GM18498 (cell line): ENCODE data around the gene THOP1.

Experiments used
- ATAC-seq: cut with Tn5 transposase; IDR thresholded peaks from one replicate; pipeline ENCODE4 v1.9.1; 2021; ENCODE audit warnings: mild to moderate bottlenecking, moderate library complexity; ENCODE audit not compliant: unreplicated experiment

THOP1 gene

DNA sequence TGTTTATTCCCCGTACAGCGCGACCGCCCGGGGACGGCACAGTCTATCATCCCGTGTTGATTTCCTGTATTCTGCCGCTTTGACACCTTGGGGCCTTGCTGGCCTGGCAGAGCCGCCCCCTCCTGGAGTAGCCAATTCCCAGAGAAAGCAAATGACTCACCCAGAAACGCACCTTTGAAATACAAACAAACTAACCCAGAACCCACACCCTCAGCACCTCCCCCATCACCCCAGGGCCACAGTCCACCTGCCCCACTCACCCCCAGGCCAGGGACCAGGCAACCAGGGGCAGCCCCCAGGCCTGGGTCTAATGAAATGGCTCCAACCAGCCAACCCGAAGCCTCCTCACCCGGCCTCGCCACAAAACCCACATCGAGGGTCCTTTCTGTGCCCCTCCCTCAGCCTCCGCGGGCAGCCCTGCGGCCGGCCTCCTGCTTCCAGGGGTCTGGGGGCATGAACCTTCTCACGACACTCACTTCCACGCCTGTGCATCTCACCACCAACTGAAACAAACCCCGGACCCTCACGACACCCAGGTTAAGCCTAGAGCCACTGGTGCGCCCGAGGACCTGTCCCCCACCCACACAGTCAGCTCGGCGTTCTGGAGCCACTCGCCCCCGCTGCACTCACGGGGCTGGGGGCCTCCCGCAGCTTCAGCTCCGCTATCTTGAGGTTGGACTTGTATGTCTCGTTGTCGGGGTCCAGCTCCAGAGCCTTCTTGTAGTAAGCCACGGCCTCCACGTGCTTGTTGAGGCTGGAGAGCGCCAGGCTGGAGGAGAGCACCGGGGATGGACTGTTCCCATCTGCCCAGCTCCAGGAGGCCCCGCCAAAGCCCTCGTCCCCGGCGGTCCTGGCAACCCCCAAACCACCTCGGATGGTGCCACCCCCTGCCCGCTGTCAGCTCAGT, 23.2 kb upstream of the THOP1 start:
- no peak for ATAC-seq

DNA sequence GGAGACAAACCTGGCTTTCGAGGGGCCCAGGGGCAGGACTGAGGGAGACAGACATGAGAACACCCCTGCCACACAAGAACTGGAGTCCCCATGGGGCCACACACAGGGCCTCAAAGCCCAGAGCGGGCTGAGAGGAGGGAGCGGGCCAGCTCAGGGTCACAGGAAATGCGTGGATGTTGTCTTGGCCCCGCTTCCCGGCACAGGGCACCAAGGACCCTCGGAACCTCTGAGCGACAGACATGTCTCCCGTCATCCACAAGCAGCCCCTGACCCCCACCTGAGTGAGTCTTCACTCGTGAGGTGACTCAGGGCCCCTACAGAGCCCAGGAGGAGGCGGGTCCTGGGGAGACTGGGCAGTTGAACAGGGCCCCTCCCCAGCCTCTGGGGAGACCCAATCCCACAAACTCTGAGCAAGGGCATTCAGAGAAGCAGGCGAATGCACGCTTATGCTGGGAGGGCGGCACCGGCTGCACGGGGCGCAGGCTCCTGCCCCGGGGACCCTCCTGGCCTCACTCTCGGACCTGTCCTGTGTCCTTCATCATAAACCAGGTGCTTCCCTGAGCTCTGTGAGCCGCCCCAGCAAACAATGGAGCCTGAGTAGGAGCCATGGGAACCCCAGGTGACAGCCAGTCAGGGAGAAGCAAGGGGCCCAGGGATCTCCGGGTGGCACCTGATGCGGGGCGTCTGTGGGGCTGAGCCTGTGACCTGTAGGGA, 22.4 kb upstream of the THOP1 start:
- no peak for ATAC-seq

DNA sequence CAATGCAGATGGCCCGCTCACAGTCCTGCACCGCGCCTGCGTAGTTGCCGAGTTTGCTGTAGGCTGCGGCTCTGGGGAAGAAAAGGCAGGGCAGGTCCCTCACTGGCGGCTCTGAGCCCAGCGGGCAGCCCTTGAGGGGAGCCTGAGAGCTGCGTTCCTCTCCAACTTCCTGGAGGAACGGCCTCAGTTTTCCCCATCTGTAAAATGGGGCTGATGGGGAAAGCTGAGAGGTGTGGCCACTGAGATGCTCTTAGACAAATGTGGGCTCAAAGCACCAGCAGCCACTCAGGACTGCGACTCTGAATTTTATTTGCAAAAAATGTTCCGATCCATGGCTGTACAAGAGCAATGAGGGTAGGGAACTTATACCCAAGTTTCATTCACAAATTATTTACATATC, 21.6 kb upstream of the THOP1 start:
- no peak for ATAC-seq

DNA sequence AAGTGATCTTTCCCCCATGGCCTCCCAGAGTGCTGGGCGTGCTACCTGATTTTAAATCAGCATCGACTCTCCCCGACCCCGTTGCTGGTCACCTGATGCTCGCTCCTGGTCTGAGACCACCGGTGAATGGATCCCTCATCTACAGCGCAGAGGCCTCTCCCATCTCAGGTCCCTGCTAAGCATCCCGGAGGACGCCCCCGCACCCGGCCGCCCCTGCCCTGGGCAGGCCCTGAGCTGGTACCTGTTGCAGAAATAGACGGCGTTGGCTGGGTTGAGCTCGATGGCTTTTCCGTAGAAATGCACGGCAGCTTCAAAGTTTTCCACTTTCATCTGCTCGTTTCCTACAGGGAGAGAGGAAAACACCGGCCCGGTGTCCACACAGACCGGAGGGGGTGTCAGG, 20.4 kb upstream of the THOP1 start:
- ATAC-seq, result no peak

DNA sequence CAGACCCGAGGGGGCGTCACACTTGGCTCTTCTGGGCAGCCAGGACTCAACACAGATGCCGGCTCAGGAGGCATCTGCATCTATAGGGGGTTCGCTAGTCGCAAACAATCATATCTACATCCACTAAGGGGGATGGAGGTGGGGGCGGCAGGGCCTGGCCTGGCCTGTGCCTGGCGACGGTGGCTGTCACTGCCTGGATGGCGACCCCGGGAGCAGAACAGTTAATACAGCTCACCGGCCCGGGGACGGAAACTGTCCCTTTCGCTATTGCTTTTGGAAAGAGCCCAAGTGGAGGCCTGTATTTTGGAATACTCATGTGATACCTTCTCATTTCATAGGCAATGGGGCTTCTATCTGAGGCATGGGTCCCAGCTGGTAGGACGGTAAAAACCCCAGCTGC, 19.9 kb upstream of the THOP1 start:
- no peak for ATAC-seq

DNA sequence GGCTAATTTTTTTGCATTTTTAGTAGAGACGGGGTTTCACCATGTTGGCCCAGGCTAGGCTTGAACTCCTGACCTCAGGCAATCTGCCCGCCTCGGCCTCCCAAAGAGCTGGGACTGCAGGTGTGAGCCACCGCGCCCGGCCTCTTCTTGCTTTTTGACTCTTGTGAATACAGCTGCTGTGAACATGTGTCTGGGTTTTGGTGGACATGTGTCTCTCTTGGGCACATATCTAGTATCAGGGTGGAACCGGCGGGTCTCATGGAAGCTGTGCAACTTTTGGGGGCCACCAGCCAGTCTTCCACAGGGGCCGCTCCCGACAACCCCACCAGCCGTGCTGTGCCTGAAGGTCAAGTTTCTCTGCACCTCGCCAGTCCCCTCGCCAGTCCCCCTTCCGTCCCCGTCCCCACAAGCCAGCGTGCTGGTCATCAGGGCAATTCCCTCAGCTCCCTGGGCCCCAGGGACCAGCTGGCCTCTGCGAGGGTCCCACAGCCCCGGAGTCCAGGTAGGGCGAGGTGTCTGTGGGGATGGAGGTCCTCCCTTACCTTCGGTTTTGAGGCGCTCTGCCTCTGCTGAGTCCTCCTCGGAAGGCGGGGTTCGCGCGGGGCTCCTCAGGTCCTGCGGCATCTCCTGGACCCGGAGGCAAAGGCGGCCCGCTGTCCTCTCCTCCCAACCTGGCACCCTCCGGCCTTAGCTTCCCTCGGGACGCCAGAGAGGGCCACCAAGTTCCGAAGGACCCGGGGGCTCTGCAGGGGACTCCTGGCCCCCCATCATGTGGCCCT, 18.5 kb upstream of the THOP1 start:
- no peak for ATAC-seq

DNA sequence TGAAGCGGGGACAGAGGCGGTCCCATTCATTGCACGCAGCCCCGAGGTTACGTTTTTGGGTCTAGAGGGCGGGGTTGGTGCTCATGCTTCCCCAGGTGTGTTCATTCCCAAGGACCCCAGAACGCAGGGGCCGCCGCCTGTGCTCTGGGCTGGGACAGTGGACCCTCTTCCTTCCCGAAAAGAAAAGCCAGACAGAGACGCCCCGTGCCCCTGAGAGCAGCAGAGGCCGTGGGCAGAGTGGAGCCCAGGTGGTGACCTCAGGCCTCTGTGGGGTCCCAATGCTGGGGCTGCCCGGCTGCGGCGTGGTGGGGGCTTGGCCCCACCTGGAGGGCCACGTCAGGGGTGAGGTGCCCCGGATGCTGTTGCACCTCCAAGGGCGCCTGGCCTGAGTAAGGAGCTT, 17.6 kb upstream of the THOP1 start:
- ATAC-seq, result no peak

DNA sequence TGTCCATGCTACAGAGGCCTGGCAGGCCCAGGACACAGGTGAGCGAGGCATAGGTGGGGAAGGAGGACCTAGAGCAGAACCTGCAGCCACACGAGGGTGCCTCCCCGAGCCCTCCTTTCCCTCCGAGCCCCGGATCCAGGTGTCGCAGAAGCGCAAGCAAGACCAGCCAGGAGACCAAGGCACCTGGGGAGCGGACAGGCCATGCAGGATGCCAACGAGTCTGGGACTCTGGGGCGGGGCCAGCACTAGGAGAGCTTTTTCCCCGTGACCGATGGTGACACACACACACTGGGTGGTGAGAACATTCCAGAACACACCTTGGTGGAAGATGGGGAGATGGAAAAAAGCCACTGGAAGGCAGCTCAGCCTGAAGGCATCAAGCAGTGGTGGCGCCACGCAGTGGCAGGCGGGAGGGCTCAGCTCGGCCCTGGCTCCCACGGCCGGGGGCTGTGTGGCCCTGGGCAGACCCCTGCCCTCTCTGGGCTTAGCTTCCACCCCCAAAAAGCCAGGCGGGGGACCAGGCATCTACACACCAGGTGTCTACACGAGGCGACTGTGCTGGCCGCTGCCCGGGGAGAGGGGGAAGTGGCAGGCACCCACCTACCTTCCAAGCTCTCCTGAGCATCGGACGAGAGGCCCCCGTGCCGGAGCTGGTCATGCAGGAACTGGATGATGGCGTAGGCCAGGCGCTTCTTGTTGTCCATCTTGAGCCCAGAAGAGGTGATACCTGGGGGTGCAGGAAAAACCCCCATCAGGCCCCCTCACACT, 16.8 kb upstream of the THOP1 start:
- no peak for ATAC-seq

DNA sequence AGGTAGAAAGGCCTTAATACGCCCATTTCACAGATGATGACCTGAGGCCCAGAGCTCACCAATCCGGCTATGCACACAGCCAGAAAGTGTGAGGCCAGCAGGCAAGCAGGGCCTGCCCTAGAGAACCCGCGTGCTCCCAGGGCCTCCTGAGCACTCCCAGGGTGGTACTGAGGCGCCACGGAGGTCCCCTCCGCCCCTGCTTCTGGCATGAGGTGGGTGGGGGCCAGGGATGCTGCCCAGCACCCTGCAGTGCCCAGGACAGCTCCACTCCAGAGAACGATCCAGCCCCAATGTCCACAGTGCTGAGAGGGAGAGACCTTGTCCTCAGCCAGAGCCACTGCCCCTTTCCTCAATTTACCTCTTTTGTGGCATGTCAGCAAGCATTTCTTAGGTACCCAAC, 16.1 kb upstream of the THOP1 start:
- ATAC-seq, result no peak

DNA sequence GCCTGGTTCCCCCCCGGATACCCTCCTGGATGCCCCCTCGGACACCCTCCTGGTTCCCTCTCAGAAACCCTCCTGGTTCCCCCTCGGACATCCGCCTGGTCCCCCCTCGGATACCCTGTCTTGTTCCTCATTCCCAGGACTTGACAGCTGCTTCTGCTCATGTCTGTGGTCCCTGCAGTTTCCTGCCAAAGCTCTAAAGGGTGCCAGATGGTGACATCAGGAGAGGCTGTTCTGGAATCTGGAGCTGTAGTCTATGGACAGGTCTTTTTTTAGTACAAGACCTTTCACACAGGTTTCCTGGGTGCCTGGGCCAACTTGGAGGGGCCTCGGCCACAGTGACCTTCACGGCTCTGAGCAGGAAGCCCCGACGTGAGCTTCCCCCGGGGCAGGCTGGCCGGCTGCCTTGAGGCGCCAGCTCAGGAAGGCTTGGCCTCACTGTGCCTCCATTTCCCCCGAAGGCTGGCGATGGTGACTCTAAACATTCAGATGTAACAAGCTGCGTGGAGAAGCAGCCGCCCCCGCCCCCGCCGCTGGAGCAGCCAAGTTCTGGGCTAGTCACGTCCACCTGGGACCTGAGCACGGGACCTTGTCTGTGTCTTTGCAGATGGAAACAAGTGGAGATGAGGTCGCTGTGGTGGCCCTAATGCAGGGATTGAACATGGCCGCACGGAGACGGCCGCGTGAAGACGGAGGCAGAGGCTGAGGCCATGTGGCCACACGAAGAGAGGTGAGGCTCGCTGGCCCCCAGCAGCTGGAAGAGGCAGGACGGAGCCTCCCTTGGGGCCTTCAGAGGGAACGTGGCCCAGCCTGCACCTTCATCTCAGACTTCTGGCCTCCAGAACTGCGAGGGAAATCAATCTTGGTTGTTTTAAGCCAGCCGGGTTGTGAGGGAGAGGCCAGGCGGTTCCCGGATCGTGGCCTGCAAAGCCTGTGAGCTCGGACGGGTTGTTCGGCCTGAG, 15.0 kb upstream of the THOP1 start:
- no peak for ATAC-seq

DNA sequence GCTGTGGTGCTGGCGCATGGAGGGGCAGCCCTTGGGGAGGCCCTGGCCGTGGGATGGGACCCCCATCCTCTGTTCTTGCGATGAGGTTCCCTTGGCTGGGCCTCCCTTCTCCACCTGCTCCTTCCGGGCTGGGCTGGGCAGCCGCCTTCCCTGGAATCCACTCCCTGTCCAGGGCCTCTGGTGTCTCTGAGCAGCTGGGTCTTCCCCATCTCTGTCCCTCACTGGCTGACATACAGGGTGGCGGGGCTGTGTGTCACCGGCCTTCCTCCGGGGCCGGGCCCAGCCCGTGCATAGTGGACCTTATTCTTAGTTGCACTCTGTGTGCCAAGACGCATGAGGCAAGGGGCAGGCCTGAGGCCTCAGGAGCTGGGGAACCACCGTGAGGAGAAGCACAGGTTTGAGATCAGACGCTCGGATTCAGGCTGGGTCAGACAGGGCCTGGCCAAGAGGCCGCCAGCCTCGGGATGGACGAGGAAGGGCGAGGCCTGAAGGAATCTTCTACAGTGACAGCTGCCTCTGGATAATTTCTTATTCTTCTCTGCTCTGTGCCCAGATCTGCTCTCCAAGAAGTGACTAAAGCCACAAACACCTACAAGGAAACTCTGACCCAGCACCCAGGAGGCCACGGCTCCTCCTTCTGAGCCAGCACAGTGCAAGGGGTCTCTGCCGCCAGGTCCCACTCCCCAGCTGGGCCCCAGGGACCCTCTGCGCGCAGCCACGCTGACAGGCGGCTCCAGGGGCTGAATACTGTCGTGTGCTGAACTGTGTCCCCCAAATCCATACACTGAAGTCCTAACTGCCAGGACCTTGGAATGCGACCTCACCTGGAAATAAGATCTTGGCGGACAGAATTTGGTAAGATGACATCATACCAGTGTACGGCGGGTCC, 13.3 kb upstream of the THOP1 start:
- no peak for ATAC-seq

DNA sequence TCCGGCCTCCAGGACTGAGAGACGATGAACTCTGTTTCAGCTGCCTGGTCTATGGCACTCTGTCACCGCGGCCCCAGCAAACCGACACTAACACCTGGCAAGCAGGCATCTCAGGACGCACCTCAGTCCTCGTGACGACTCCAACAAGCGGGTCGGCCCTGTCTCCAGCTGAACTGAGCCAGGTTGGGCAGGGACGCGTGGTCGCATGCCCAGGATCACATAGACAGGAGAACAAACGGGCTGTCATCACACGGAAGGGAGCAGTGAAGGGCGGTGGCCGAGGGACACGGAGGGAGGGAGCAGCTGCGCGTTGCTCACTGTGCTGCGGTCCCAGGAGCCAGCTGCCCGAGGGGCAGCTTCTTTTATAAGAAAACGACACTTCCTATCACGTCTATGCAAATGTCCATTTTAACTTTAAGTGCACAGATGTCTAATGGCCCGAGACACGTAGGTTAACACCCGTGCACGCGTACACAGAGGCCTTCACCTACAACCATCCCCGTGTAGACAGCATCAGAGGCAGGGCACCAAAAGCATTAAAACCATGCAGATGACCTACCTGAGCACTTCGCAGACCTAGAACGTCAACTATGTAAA, 11.1 kb upstream of the THOP1 start:
- no peak for ATAC-seq

DNA sequence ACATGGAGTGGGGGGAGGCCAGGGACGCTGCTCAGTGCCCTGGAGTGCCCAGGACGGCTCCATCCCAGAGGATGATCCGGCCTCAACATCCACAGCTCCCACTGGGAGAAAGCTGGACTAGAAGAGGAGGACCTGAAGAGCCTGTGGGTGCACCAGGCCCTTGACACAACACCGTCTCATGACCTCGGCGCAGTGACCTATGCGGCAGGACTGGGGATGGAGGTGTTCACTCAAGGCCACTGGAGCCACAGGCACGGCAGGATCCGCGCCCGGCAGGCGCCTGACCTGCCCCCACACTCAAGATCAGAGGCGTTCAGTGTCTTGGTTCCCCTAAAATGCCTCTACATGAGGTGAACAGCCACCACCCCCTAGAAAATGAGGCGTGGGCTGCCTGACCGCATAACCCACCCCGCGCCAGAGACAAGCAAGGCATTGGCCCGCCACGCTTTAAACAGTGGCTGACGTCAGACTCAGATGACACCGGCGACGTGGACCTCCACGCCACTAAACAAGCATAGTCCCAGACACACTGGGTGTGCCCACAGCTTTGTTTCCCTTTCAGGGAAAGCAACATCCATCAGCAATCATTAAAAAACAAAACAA, 10.2 kb upstream of the THOP1 start:
- ATAC-seq, result no peak

DNA sequence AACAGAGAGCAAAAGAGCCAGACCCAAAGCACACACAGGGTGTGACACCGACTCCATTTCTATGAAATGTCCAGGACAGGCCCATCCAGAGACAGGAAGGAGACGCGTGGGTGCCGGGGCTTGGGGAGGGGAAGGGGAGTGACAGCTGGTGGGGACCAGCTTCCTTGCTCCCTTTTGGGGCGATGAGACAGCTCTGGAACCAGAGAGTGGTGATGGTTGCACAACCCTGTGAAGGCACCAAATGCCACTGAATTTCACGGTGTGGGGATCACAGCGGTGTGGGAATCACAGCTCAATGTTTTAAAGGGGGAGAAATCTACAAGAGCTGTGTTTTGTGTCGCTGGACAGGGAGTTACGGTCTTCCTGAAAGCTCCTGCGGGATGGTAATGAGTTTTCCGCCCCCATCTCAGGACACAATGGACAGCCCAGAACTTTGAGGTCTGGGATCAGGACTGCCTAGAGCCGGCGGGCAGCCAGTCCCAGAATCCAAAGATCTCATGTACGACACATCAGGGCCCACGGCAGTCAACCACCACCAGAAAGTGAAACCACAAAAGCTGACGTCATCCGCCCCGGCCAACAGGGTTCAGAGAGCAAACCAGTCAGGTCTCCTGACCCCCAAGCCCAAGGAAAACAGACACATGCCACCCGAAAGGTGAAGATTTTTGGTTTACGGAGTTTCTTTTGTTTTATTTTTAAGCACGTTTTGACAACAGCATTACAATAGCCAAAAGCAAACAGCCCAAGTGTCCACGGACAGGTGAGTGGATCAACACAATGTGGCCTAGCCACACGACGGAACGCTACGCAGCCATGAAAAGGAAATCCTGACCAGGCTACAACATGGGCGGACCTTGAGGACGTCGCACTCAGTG, 9.5 kb upstream of the THOP1 start:
- ATAC-seq, result no peak

DNA sequence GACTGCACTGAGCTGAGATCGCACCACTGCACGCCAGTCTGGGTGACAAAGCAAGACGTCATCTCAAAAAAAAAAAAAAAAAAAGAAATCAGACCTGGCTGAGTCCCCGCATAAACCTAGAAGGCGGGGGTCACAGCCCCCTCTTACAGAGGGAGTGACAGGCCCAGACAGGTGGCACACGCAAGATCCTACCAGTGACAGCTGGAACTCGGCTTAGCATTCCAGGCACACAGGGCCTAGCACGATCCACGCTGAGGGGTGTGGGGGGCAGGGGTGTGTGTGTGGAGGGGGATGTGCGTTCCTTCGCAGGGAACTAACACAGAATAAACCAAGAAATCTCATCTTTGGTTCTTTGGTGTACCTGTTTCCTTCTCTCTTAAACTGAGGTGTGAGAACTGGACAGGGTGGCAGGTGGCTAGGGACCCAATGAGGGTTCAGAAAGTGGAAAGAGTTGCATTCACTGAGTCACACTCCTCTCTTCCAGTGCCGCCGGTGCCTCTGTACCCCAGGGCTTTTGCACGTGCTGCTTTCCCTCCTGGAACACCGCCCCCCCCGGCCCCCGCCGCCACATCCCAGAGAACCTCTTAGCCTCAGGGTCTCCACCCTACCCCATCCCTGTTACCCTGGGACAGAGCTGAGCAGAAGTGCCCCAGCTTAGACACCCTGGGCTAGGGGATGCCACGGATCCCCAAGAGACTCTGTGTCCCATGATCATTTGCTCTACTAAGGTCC, 7.2 kb upstream of the THOP1 start:
- ATAC-seq, result no peak

DNA sequence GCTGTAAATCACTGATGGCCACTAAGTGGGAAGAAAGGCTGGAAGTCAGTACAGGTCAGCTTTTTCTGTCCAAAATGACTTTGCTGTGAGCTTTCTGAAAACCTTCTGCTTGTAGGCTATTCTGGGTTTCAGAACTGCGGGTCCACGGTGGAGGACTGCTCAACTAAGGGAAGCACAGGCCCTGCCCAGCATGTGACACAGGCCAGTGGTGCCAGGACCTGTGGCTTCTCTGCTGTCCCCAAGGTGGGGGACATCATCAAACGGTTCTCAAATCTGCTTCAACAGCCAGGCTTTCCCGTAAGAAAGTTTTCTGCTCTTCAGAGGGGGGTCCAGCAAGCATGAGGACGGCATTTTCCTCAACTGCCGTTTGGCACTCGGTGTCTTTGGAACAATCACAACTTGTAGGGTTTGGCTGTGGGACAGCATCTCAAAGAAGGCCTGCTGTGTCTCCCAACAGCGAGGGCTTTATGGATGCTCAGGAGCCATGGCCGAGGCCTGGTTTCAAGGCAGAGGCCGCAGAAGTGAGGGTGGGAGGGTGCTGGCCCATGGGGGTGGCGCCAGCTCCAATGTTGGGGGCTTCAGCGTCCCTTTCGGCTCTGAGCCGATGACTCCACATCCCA, 6.1 kb upstream of the THOP1 start:
- ATAC-seq, result no peak
